H4 (cell line): ENCODE measurements around the gene OR6C70. TPM values are rescaled to one million over a fixed set of nuclear protein-coding genes. Genes with fewer than 3 reads are reported as not detected.

Experiments
- total RNA-seq: library from RNA; depleted of rRNA; stranded (reverse); fragments of >200 nt; shearing (Covaris generic); gene quantifications from 2 replicates; pipeline ENCODE4 v1.2.3, GENCODE V29; 2014; rRNA removed

Gene OR6C70
- total RNA-seq, 1 experiment from 2014 or later: not detected

Other genes starting within 250 kb of the OR6C70 start
- gene OR10A7, start 249.1 kb downstream of the OR6C70 start, total RNA-seq: not detected in 2 replicates
- gene OR6C74, start 225.5 kb downstream of the OR6C70 start, total RNA-seq: not detected in 2 replicates
- gene OR6C6, start 173.6 kb downstream of the OR6C70 start, total RNA-seq: not detected in 2 replicates
- not detected in 2 replicates for gene OR6C1, start 155.8 kb downstream of the OR6C70 start, total RNA-seq
- not detected in 2 replicates for gene OR6C3, start 139.4 kb downstream of the OR6C70 start, total RNA-seq
- not detected in 2 replicates for gene OR6C75, start 107.2 kb downstream of the OR6C70 start, total RNA-seq
- not detected in 2 replicates for gene OR6C65, start 69.6 kb downstream of the OR6C70 start, total RNA-seq
- gene OR6C76, start 43.9 kb downstream of the OR6C70 start, total RNA-seq: not detected in 2 replicates
- gene OR6C2, start 26.1 kb downstream of the OR6C70 start, total RNA-seq: not detected in 2 replicates
- gene OR6C68, start 22.2 kb upstream of the OR6C70 start, total RNA-seq: not detected in 2 replicates
- not detected in 2 replicates for gene OR6C4, start 79.5 kb upstream of the OR6C70 start, total RNA-seq
- gene OR2AP1, start 102.3 kb upstream of the OR6C70 start, total RNA-seq: not detected in 2 replicates
- not detected in 2 replicates for gene OR10P1, start 166.8 kb upstream of the OR6C70 start, total RNA-seq
- 0.88 and 1.2 TPM in 2 replicates for gene ITGA7, start 237.8 kb upstream of the OR6C70 start, total RNA-seq
- gene BLOC1S1, start 245.9 kb upstream of the OR6C70 start, total RNA-seq: 116 and 160 TPM in 2 replicates